Ovary (tissue), 9 donors: ENCODE results near the gene CASP10. TPM values are rescaled to one million over a fixed set of nuclear protein-coding genes. Genes with fewer than 3 reads are reported as not detected.

ENCODE experiments used
- DNase-seq, 5 donors: peaks; one replicate each; pipeline ENCODE4 v3.0.0-alpha.2; 2019 to 2020
- H3K27ac ChIP-seq, 2 donors: fragments of 200-600 bp; one replicate each; pipeline versions ENCODE4 v1.5.1 to v1.8.0; 2019 to 2022
- H3K27me3 ChIP-seq: fragments of 200-600 bp; one replicate; pipeline ENCODE4 v1.8.0; 2022
- H3K36me3 ChIP-seq: fragments of 200-600 bp; sonication (generic); one replicate; pipeline ENCODE4 v1.5.1; 2019
- H3K4me1 ChIP-seq: one replicate; pipeline ENCODE4 v1.8.1; 2013; ENCODE audit warnings: mild to moderate bottlenecking, moderate library complexity; ENCODE audit not compliant: insufficient read depth
- H3K4me3 ChIP-seq: fragments of 200-600 bp; sonication (generic); one replicate; pipeline ENCODE4 v1.5.1; 2017
- H3K9me3 ChIP-seq, 2 donors: fragments of 200-600 bp in 1 of 2; sonication (generic) in 1 of 2; one replicate each; pipeline versions ENCODE4 v1.5.1 to v1.8.1; 2013 to 2019; ENCODE audit warnings: mild to moderate bottlenecking in 1 of 2, moderate library complexity in 1 of 2
- CTCF ChIP-seq, 3 donors: fragments of 450-650 bp in 2 of 3; fragments of 200-600 bp in 1 of 3; IDR thresholded peaks; one replicate each; pipeline versions ENCODE4 v1.5.1 to v1.8.0; 2016 to 2022; ENCODE audit warnings: antibody characterized with exemption in 3 of 3, mild to moderate bottlenecking in 1 of 3
- EP300 ChIP-seq: sonication (generic); formaldehyde crosslinking; IDR thresholded peaks from one replicate; pipeline ENCODE4 v1.6.1; 2017; ENCODE audit warnings: antibody characterized with exemption
- POLR2A ChIP-seq: fragments of 450-650 bp; IDR thresholded peaks from one replicate; pipeline ENCODE4 v1.6.1; 2017; ENCODE audit warnings: antibody characterized with exemption, mild to moderate bottlenecking, moderate library complexity
- WGBS, 3 donors: extraction: QIAGEN DNeasy Blood & Tissue Kit in 1 of 3; methylation state at CpG; one replicate each; pipeline versions ENCODE4 v1.1.5 to v1.1.7; 2013 to 2017; 5-methylcytosine and 5-hydroxymethylcytosine counted together
- intact Hi-C, 4 donors: fragments of 100-400 bp; cut with DNase I; formaldehyde crosslinking; loops; one replicate each; pipeline versions ENCODE4 v1.11.0 to v1.15.1; 2022 to 2023
- polyA plus RNA-seq, 2 donors: library from polyadenylated mRNA; stranded (reverse); fragments of 200-250 nt in 1 of 2; fragments of 350-450 nt in 1 of 2; fragmentation: Illumina TruSeq in 1 of 2; extraction: RNeasy Lipid Tissue Mini Kit (QIAGEN cat#74804) in 1 of 2; gene quantifications; one replicate each; pipeline ENCODE4 v1.2.3, GENCODE V29; 2013 to 2014
- total RNA-seq, 7 donors: library from RNA; depleted of rRNA in 2 of 7; stranded (reverse); fragments of >200 nt in 2 of 7; fragmentation: NEBNext Ultra II Directional in 3 of 7; extraction: Animal tissue kit (Norgen Biotek cat#: 25700) in 3 of 7; gene quantifications; one replicate each; pipeline versions ENCODE4 v1.1.0 to v1.2.4, GENCODE V29; 2016 to 2023
- donor health status: DM: no; HTN: no; CAD: no; lungs with moderate emphysema.
- donor health status: DM: no; HTN: no; CAD: no.
- donor health status: Bipolar disorder and iron deficiency.
- donor health status: DM: yes; HTN: yes; CAD: no.
- donor health status: DM: no; HTN: no; CAD: no.
- donor health status: DM: yes; HTN: yes; CAD: no.

The CASP10 gene
- total and polyA plus RNA-seq, 9 donors = 2.1 to 19.0 (median 3.8) TPM

- intact Hi-C loops = no loop called here
Observed at GRCh38 chr2:201223089-201224073, 40.4 kb downstream of the CASP10 start.

DNA sequence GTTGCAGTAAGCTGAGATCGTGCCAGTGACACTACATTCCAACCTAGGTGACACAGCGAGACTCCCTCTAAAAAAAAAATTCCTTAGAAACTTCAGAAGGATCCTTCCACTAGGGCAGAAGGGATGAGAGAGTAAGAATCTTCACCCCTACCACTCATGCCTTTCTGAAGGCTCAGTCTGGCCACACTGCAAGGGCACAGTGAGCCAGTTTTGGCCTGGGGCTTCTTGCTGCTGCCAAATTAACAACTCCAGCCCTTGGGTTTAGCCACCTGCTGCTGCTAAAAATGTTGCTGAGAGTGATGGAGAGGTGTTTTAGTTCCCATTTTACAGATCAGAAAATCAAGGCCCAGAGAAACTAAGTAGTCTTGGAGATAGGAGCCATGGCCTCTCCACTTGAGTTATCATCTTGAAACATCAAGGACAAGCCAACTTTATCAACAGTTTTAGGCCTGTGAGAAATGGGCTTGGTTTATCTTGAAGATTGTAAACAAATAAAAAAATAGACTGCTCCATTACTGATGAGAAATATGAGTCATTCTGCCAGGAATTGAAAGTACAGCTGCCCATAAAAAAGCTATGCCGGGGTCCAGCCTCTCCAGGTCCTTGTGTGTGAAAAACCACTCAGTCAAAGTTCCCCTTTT lies 45.5 kb downstream of the CASP10 start:
- no peak overlapping the region for H3K27ac ChIP-seq
- intact Hi-C loops = no loop called here

More at GRCh38 chr2:201223089-201224073, 40.4 kb downstream of the CASP10 start:
- TF ChIP-seq POLR2A = no peak
- TF ChIP-seq EP300 = no peak
- no peak for TF ChIP-seq CTCF (IDR thresholded peaks at IDR 0.05)
- Histone ChIP-seq H3K9me3 (no peaks in the 10 kb centered on the region), H3K4me1 (no peaks in the 10 kb centered on the region), H3K27me3 (no peaks in the 10 kb centered on the region), H3K27ac (no peak overlapping the region), H3K36me3 (no peaks in the 10 kb centered on the region), H3K4me3 (no peak overlapping the region)
- WGBS, 3 donors = 38 to 56% (median 45%) methylated on average over 8 of the region's 8 CpGs
- no peak for DNase-seq

GRCh38 chr2:201228912-201229290 lies 46.0 kb downstream of the CASP10 start:
- intact Hi-C loops = no loop called here
- Histone ChIP-seq H3K36me3 (no peaks in the 10 kb centered on the region), H3K4me3 (no peak overlapping the region), H3K9me3 (no peaks in the 10 kb centered on the region), H3K27me3 (no peaks in the 10 kb centered on the region), H3K4me1 (peaks cover 2% of the 10 kb centered on the region), H3K27ac (no peak overlapping the region)
- WGBS, 3 donors = 74 to 83% (median 79%) methylated on average over 12 of the region's 12 CpGs
- no peak for TF ChIP-seq CTCF (IDR thresholded peaks at IDR 0.05)
- TF ChIP-seq POLR2A = no peak
- no peak for TF ChIP-seq EP300
- DNase-seq = no peak

More for the DNA sequence above, 45.5 kb downstream of the CASP10 start:
- DNase-seq = no peak
- H3K27me3 ChIP-seq = no peaks in the 10 kb centered on the region
- H3K36me3 ChIP-seq = no peaks in the 10 kb centered on the region
- WGBS, 3 donors = 81 to 86% (median 85%) methylated on average over 3 of the region's 3 CpGs
- no peaks in the 10 kb centered on the region for H3K9me3 ChIP-seq
- TF ChIP-seq POLR2A (no peak), EP300 (no peak), CTCF (IDR thresholded peaks at IDR 0.05) (no peak)
- no peak overlapping the region for H3K4me3 ChIP-seq
- peaks cover 2% of the 10 kb centered on the region for H3K4me1 ChIP-seq

DNA sequence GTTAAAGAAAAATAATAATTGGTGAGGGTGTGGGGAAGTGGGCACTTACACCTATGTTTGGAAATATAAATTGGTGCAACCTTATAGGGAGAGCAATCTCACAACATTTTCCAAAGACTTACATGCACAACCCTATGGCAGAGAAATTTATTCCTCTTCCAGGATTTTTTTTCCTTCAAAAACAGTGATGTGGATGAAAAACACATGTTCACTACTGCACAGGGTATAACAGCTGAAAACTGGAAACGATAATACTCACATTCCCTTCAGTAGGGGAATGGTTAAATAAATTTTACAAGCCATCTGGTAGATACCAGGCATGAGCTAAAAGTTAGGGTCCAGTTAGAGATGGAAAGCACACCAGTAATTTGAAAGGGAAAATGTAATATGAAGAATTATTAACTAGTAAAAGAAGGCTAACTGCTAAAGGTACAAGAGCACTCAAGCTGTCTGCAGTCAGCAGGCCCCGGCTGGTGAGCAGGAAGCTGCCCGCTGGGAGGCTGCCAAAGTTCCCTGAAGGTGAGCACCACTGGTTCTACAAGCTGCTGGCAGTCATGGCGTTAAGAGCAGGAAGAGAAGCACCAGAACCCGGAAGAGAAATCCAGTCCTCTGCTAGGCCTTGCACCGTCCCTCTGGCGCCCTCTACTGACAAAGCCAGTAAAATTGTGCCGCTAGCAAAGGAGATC lies 49.0 kb downstream of the CASP10 start:
- peaks cover 5% of the 10 kb centered on the region for H3K4me1 ChIP-seq
- H3K27ac ChIP-seq = no peak overlapping the region
- H3K36me3 ChIP-seq = no peaks in the 10 kb centered on the region
- intact Hi-C loops = loop anchor here in 2 of 4 donors (10.0 kb wide), 2 partner anchors 393 to 1173 kb away; no protein-coding TSS in a partner anchor
- no peak overlapping the region for H3K4me3 ChIP-seq
- no peaks in the 10 kb centered on the region for H3K27me3 ChIP-seq
- 16 to 23% (median 18%) methylated on average over 8 of the region's 8 CpGs for WGBS, 3 donors
- peak; percentile 62 to 78 (median 71) for DNase-seq
- TF ChIP-seq POLR2A = no peak
- TF ChIP-seq CTCF (IDR thresholded peaks at IDR 0.05) = peak in 2 of 3 donors; percentile 19 to 47
- H3K9me3 ChIP-seq = no peaks in the 10 kb centered on the region
